Keratinocyte (primary cell): ENCODE measurements around the gene S100A10. TPM values are rescaled to one million over a fixed set of nuclear protein-coding genes. Genes with fewer than 3 reads are reported as not detected.

Experiments used
- DNase-seq: peaks from one replicate; pipeline ENCODE4 v3.0.0-alpha.2; 2011; ENCODE audit warnings: low read depth, missing footprints, low spot score
- FAIRE-seq: peaks from 2 replicates; lab custom pipeline; 2011; peaks lifted over from hg19 to GRCh38; lab: Jason Lieb, UNC
- H2AFZ ChIP-seq: 2 replicates; pipeline ENCODE4 v1.6.0; 2012; ENCODE audit warnings: low read length, control low read depth, inconsistent platforms; ENCODE audit not compliant: control insufficient read depth
- H3K27ac ChIP-seq: 2 replicates; pipeline ENCODE4 v1.5.1; 2011; ENCODE audit warnings: low read length; ENCODE audit not compliant: control insufficient read depth, insufficient read depth
- H3K27me3 ChIP-seq: 3 replicates; pipeline ENCODE4 v1.6.0; 2011; ENCODE audit warnings: low read length; ENCODE audit not compliant: control insufficient read depth, insufficient read depth; ENCODE audit errors: extremely low read depth
- H3K36me3 ChIP-seq, 2 experiments: 2 replicates in 1 of 2; 3 replicates in 1 of 2; pipeline ENCODE4 v1.5.1; 2011; ENCODE audit warnings: low read length in 2 of 2, mild to moderate bottlenecking in 1 of 2; ENCODE audit not compliant: control insufficient read depth in 2 of 2, insufficient read depth in 2 of 2; ENCODE audit errors: extremely low read depth in 1 of 2
- H3K4me1 ChIP-seq: 3 replicates; pipeline ENCODE4 v1.5.1; 2011; ENCODE audit warnings: low read length; ENCODE audit not compliant: control insufficient read depth, insufficient read depth; ENCODE audit errors: extremely low read depth
- H3K4me2 ChIP-seq: 3 replicates; pipeline ENCODE4 v1.6.0; 2011; ENCODE audit warnings: low read depth, low read length; ENCODE audit not compliant: control insufficient read depth, insufficient read depth; ENCODE audit errors: extremely low read depth
- H3K4me3 ChIP-seq, 3 experiments: fragments of 200-600 bp in 1 of 3; sonication (generic) in 1 of 3; 2 replicates in 2 of 3; 3 replicates in 1 of 3; pipeline ENCODE4 v1.5.1; 2011 to 2016; ENCODE audit warnings: low read length in 3 of 3, mild to moderate bottlenecking in 3 of 3, control low read depth in 2 of 3, inconsistent platforms in 1 of 3, low read depth in 1 of 3, mixed read lengths in 1 of 3, mixed run types in 1 of 3, moderate library complexity in 1 of 3; ENCODE audit not compliant: control insufficient read depth in 2 of 3, insufficient read depth in 2 of 3; ENCODE audit errors: extremely low read depth in 1 of 3
- H3K79me2 ChIP-seq: 2 replicates; pipeline ENCODE4 v1.6.0; 2012; ENCODE audit warnings: low read length; ENCODE audit not compliant: control insufficient read depth, insufficient read depth
- H3K9ac ChIP-seq: 3 replicates; pipeline ENCODE4 v1.6.0; 2011; ENCODE audit warnings: low read length; ENCODE audit not compliant: control insufficient read depth, insufficient read depth; ENCODE audit errors: extremely low read depth
- H3K9me1 ChIP-seq: 3 replicates; pipeline ENCODE4 v1.6.0; 2011; ENCODE audit warnings: low read length; ENCODE audit not compliant: control insufficient read depth, insufficient read depth; ENCODE audit errors: extremely low read depth
- H3K9me3 ChIP-seq: 2 replicates; pipeline ENCODE4 v1.5.1; 2012; ENCODE audit warnings: low read depth, low read length; ENCODE audit not compliant: control insufficient read depth
- H4K20me1 ChIP-seq: 3 replicates; pipeline ENCODE4 v1.6.0; 2011; ENCODE audit warnings: low read length; ENCODE audit not compliant: control insufficient read depth, insufficient read depth; ENCODE audit errors: extremely low read depth
- EZH2 ChIP-seq: IDR thresholded peaks from one replicate; pipeline ENCODE4 v1.6.1; 2012; ENCODE audit warnings: inconsistent platforms, mild to moderate bottlenecking, low read length, moderate library complexity
- dilution Hi-C: fragments of 300-500 bp; cut with MboI; formaldehyde crosslinking; loops from one replicate; pipeline ENCODE4 v1.7.0; 2020; ENCODE audit warnings: low sequenced_read_pairs; ENCODE audit not compliant: extremely low pct_ligation_motif_present
- polyA plus RNA-seq, 5 experiments: library from polyadenylated mRNA; depleted of rRNA in 3 of 5; stranded (reverse) in 3 of 5; stranded (forward) in 1 of 5; unstranded in 1 of 5; fragments of >200 nt; gene quantifications; 1 replicate in 1 of 5; 2 replicates in 3 of 5; 3 replicates in 1 of 5; pipeline versions ENCODE4 v1.2.1 to v1.2.3, GENCODE V29; 2011 to 2012; ENCODE audit warnings: missing spikeins in 2 of 5, low read depth in 1 of 5, low replicate concordance in 1 of 5
- TF ChIP-seq, protein P1 (sequence below), 3 experiments: IDR thresholded peaks in 1 of 3; conservative IDR thresholded peaks in 1 of 3; optimal IDR thresholded peaks in 1 of 3; 2 replicates in 2 of 3; 3 replicates in 1 of 3; pipeline versions ENCODE3 to v1.5.1; 2011; ENCODE audit warnings: low read length in 3 of 3, mild to moderate bottlenecking in 3 of 3, moderate library complexity in 2 of 3, control low read depth in 1 of 3, inconsistent platforms in 1 of 3; ENCODE audit not compliant: insufficient read depth in 2 of 3; ENCODE audit errors: extremely low read depth in 1 of 3

Gene S100A10
- polyA plus RNA-seq, 1 donor (not counting 4 experiments of a cell fraction or from before 2014, with no cell fraction given): 1,061 TPM

DNA sequence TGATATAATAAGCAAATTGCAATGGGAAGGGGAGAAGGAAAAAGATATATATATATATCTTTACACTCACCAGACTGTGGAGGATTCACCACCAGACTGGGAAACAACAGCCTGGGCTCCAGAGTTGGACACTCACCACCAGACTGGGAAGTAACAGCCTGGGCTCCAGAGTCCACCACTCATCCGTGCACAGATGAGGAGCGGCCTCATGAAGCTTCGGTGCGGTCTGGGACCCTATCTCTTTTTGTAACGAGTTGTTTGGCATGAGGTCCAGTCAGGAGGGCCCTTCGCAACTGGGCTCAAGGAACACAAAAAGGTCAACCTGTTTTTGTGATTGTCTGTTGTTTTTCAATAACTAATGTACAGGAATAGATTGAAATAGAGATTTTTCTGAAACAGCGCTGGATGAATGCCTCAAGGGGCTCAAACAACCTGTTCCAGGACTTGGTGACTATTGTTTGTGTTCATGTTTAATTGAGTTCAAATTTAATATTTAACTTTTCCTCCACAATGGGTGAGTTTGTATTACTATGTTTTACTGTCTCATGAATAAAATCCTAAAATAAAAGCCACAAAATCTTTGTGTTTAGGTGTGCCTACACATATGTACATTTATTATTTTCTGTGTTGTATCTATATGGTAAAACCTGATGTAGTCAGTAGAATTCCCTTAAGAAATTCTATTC lies 40.1 kb downstream of the S100A10 start:
- Histone ChIP-seq H3K79me2 (no peaks in the 10 kb centered on the region), H3K9ac (no peak overlapping the region), H3K4me1 (no peaks in the 10 kb centered on the region), H3K4me3 (no peak overlapping the region), H4K20me1 (no peaks in the 10 kb centered on the region), H3K27ac (no peak overlapping the region), H3K27me3 (no peaks in the 10 kb centered on the region), H3K4me2 (no peak overlapping the region), H3K9me1 (no peaks in the 10 kb centered on the region), H3K9me3 (no peaks in the 10 kb centered on the region), H2AFZ (no peak overlapping the region), H3K36me3 (no peaks in the 10 kb centered on the region)
- dilution Hi-C loops: no loop called here
- DNase-seq (no peak), FAIRE-seq (no peak)
- TF ChIP-seq, protein P1, sequence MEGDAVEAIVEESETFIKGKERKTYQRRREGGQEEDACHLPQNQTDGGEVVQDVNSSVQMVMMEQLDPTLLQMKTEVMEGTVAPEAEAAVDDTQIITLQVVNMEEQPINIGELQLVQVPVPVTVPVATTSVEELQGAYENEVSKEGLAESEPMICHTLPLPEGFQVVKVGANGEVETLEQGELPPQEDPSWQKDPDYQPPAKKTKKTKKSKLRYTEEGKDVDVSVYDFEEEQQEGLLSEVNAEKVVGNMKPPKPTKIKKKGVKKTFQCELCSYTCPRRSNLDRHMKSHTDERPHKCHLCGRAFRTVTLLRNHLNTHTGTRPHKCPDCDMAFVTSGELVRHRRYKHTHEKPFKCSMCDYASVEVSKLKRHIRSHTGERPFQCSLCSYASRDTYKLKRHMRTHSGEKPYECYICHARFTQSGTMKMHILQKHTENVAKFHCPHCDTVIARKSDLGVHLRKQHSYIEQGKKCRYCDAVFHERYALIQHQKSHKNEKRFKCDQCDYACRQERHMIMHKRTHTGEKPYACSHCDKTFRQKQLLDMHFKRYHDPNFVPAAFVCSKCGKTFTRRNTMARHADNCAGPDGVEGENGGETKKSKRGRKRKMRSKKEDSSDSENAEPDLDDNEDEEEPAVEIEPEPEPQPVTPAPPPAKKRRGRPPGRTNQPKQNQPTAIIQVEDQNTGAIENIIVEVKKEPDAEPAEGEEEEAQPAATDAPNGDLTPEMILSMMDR (optimal IDR thresholded peaks at IDR 0.05 in 1 of 3, IDR thresholded peaks at IDR 0.05 in 1 of 3, conservative IDR thresholded peaks at IDR 0.05 in 1 of 3; ENCODE audit: extremely low read depth in 1 of 3, insufficient read depth in 2 of 3, low read length in 3 of 3): no peak
- TF ChIP-seq EZH2: no peak

DNA sequence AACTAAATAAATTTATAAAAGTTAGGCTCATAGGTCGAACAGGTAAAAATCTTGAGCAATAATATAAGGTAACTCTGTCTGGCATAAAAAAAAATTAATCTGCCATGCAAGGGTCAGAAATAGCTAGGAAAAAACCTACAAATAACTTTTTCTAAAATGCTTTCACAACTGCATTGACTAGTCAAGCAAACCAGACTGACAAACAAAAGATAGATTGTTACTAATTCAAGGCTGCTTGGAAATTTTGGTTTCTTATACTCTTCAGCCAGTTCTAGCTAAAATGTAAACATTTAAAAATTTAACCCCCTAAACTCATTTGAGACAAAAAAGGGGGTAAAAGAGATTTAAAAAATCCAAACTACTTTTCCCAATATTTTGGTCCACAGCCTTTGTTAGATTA lies 40.8 kb downstream of the S100A10 start:
- Histone ChIP-seq H3K79me2 (no peaks in the 10 kb centered on the region), H3K4me2 (no peak overlapping the region), H3K9ac (no peak overlapping the region), H3K36me3 (no peaks in the 10 kb centered on the region), H3K27ac (no peak overlapping the region), H3K4me3 (no peak overlapping the region), H2AFZ (no peak overlapping the region), H3K9me3 (no peaks in the 10 kb centered on the region), H3K9me1 (no peaks in the 10 kb centered on the region), H3K4me1 (no peaks in the 10 kb centered on the region), H3K27me3 (no peaks in the 10 kb centered on the region), H4K20me1 (no peaks in the 10 kb centered on the region)
- dilution Hi-C loops: no loop called here
- DNase-seq (no peak), FAIRE-seq (no peak)
- TF ChIP-seq EZH2: no peak
- TF ChIP-seq, protein P1 (optimal IDR thresholded peaks at IDR 0.05 in 1 of 3, IDR thresholded peaks at IDR 0.05 in 1 of 3, conservative IDR thresholded peaks at IDR 0.05 in 1 of 3; ENCODE audit: extremely low read depth in 1 of 3, insufficient read depth in 2 of 3, low read length in 3 of 3): no peak
